Smooth muscle cell (in vitro differentiated cells): ENCODE data around the gene EGLN1. TPM values are rescaled to one million over a fixed set of nuclear protein-coding genes. Genes with fewer than 3 reads are reported as not detected.
"Not testable (repeated sequence)": the region's sequence is repeated elsewhere in the genome, so short reads cannot be mapped to it uniquely, and the experiment has no call there.

Experiments
- DNase-seq: peaks from one replicate; lab custom pipeline; 2025; ENCODE audit not compliant: unreplicated experiment; lab: John Stamatoyannopoulos, UW
- H2AFZ ChIP-seq: fragments of 200-600 bp; sonication (generic); 2 replicates; pipeline ENCODE4 v1.6.0; 2016; ENCODE audit warnings: antibody characterized with exemption, low read depth, mild to moderate bottlenecking
- H3F3A ChIP-seq: fragments of 200-600 bp; sonication (generic); 2 replicates; pipeline ENCODE4 v1.6.0; 2017; ENCODE audit warnings: antibody characterized with exemption, low read depth
- H3K27ac ChIP-seq: fragments of 200-600 bp; sonication (generic); 2 replicates; pipeline ENCODE4 v1.5.1; 2016; ENCODE audit warnings: low read depth, mild to moderate bottlenecking
- H3K27me3 ChIP-seq: fragments of 200-600 bp; sonication (generic); 2 replicates; pipeline ENCODE4 v1.6.1; 2016; ENCODE audit warnings: low read depth, mild to moderate bottlenecking
- H3K36me3 ChIP-seq: fragments of 200-600 bp; sonication (generic); 2 replicates; pipeline ENCODE4 v1.5.1; 2016; ENCODE audit warnings: low read depth
- H3K4me1 ChIP-seq: fragments of 200-600 bp; sonication (generic); 2 replicates; pipeline ENCODE4 v1.5.1; 2016; ENCODE audit warnings: low read depth
- H3K4me2 ChIP-seq: fragments of 200-600 bp; sonication (generic); 2 replicates; pipeline ENCODE4 v1.6.0; 2016; ENCODE audit warnings: mild to moderate bottlenecking
- H3K4me3 ChIP-seq: fragments of 200-600 bp; sonication (generic); 2 replicates; pipeline ENCODE4 v1.5.1; 2016; ENCODE audit warnings: mild to moderate bottlenecking
- H3K79me2 ChIP-seq: fragments of 200-600 bp; sonication (generic); 2 replicates; pipeline ENCODE4 v1.6.0; 2016; ENCODE audit warnings: low read depth, mild to moderate bottlenecking
- H3K9ac ChIP-seq: fragments of 200-600 bp; sonication (generic); 2 replicates; pipeline ENCODE4 v1.6.0; 2016; ENCODE audit warnings: low read depth
- H3K9me3 ChIP-seq: fragments of 200-600 bp; sonication (generic); replicated peaks from 2 replicates; pipeline ENCODE4 v1.5.1; 2016; ENCODE audit warnings: low read depth
- H4K20me1 ChIP-seq: fragments of 200-600 bp; sonication (generic); 2 replicates; pipeline ENCODE4 v1.6.0; 2016; ENCODE audit warnings: low read depth
- CTCF ChIP-seq: fragments of 200-600 bp; sonication (generic); IDR thresholded peaks from 2 replicates; pipeline ENCODE4 v1.5.1; 2017; ENCODE audit warnings: borderline replicate concordance, mild to moderate bottlenecking, antibody characterized with exemption; ENCODE audit not compliant: insufficient read depth, poor library complexity, severe bottlenecking
- WGBS: methylation state at CpG from one replicate; pipeline ENCODE4 v1.1.7; 2016; ENCODE audit warnings: low lambda C conversion rate; 5-methylcytosine and 5-hydroxymethylcytosine counted together
- polyA plus RNA-seq: library from polyadenylated mRNA; unstranded; fragments of >200 nt; fragmentation: Nextera tagmentation; extraction: Ambion mirVana; gene quantifications from 2 replicates; pipeline ENCODE4 v1.2.1, GENCODE V29; 2016
- total RNA-seq: library from RNA; depleted of rRNA; stranded (reverse); fragments of >200 nt; gene quantifications from 2 replicates; pipeline ENCODE4 v1.2.3, GENCODE V29; 2014

EGLN1 gene
- total and polyA plus RNA-seq, 2 experiments from 2014 or later = 15.7 to 36.8 TPM

GRCh38 chr1:231354330-231355020, 67.6 kb downstream of the EGLN1 start:
- peak overlapping the region; percentile 33 for H3K4me2 ChIP-seq
- 84% methylated on average over 5 of the region's 5 CpGs for WGBS
- H3K79me2 ChIP-seq = no peaks in the 10 kb centered on the region
- H3K27ac ChIP-seq = peak overlapping the region; percentile 65
- H3K36me3 ChIP-seq = peaks cover 10% of the 10 kb centered on the region
- no peaks in the 10 kb centered on the region for H3K4me1 ChIP-seq
- H3K27me3 ChIP-seq = no peaks in the 10 kb centered on the region
- H3F3A ChIP-seq = peaks cover 16% of the 10 kb centered on the region
- no peak overlapping the region for H2AFZ ChIP-seq
- no peaks in the 10 kb centered on the region for H3K9me3 ChIP-seq
- DNase-seq = no peak
- TF ChIP-seq CTCF = no peak
- H4K20me1 ChIP-seq = peaks cover 12% of the 10 kb centered on the region
- H3K4me3 ChIP-seq = no peak overlapping the region
- H3K9ac ChIP-seq = no peak overlapping the region

GRCh38 chr1:231353086-231353485, 69.0 kb downstream of the EGLN1 start:
- no peak overlapping the region for H3K4me3 ChIP-seq
- no peak overlapping the region for H2AFZ ChIP-seq
- no peak for TF ChIP-seq CTCF
- no peaks in the 10 kb centered on the region for H3K9me3 ChIP-seq
- no peak overlapping the region for H3K27ac ChIP-seq
- H3K4me1 ChIP-seq = no peaks in the 10 kb centered on the region
- 91% methylated on average over 2 of the region's 2 CpGs for WGBS
- no peak overlapping the region for H3K9ac ChIP-seq
- H3K27me3 ChIP-seq = no peaks in the 10 kb centered on the region
- H3K36me3 ChIP-seq = peaks cover 10% of the 10 kb centered on the region
- H3F3A ChIP-seq = peaks cover 16% of the 10 kb centered on the region
- peaks cover 3% of the 10 kb centered on the region for H3K79me2 ChIP-seq
- H3K4me2 ChIP-seq = no peak overlapping the region
- H4K20me1 ChIP-seq = peaks cover 8% of the 10 kb centered on the region
- DNase-seq = no peak

GRCh38 chr1:231351816-231352215, 70.3 kb downstream of the EGLN1 start:
- H3F3A ChIP-seq = peaks cover 10% of the 10 kb centered on the region
- no peak overlapping the region for H3K4me3 ChIP-seq
- no peak overlapping the region for H3K27ac ChIP-seq
- no peak for TF ChIP-seq CTCF
- H3K9ac ChIP-seq = no peak overlapping the region
- H3K79me2 ChIP-seq = peaks cover 3% of the 10 kb centered on the region
- H3K27me3 ChIP-seq = no peaks in the 10 kb centered on the region
- H3K4me1 ChIP-seq = no peaks in the 10 kb centered on the region
- no peak overlapping the region for H2AFZ ChIP-seq
- peaks cover 6% of the 10 kb centered on the region for H4K20me1 ChIP-seq
- 96% methylated on average over 2 of the region's 2 CpGs for WGBS
- no peak for DNase-seq
- no peak overlapping the region for H3K4me2 ChIP-seq
- H3K36me3 ChIP-seq = peaks cover 14% of the 10 kb centered on the region
- no peaks in the 10 kb centered on the region for H3K9me3 ChIP-seq

GRCh38 chr1:231348856-231349255, 73.2 kb downstream of the EGLN1 start:
- not testable (repeated sequence) for H3K27ac ChIP-seq, H3K79me2 ChIP-seq, H3K4me2 ChIP-seq, H2AFZ ChIP-seq, H3K4me3 ChIP-seq, H4K20me1 ChIP-seq, H3K9me3 ChIP-seq, H3K4me1 ChIP-seq, DNase-seq, H3K27me3 ChIP-seq, H3K9ac ChIP-seq, H3F3A ChIP-seq
- 93% methylated on average over 1 of the region's 1 CpG for WGBS
- H3K36me3 ChIP-seq = peaks cover 14% of the 10 kb centered on the region
